HUDEP-2 (cell line): ENCODE results near the gene ANKLE1.
"Not testable (repeated sequence)": the region's sequence is repeated elsewhere in the genome, so short reads cannot be mapped to it uniquely, and the experiment has no call there.

Experiments used
- DNase-seq, 76 experiments: peaks; one replicate each; lab custom pipeline; 2025; ENCODE audit not compliant: unreplicated experiment in 76 of 76; lab: John Stamatoyannopoulos, UW

ANKLE1 gene

GRCh38 chr19:17279436-17279835 lies 2.3 kb upstream of the ANKLE1 start:
- no peak for DNase-seq

GRCh38 chr19:17282488-17283125 lies 906 bp downstream of the ANKLE1 start:
- peak in 73 of 76 experiments; percentile 52 to 95 (median 85) for DNase-seq

- no peak for DNase-seq
Observed at GRCh38 chr19:17283504-17283996, 1.8 kb downstream of the ANKLE1 start.

- no peak for DNase-seq
Observed at GRCh38 chr19:17285415-17286135, 3.9 kb downstream of the ANKLE1 start.

- DNase-seq, result no peak
Observed at GRCh38 chr19:17286263-17286662, 4.6 kb downstream of the ANKLE1 start.

GRCh38 chr19:17286752-17287151 lies 5.1 kb downstream of the ANKLE1 start:
- no peak for DNase-seq

GRCh38 chr19:17289489-17289888 lies 7.8 kb downstream of the ANKLE1 start:
- peak in 69 of 76 experiments; percentile 48 to 92 (median 80) for DNase-seq

GRCh38 chr19:17292301-17293074 lies 10.8 kb downstream of the ANKLE1 start:
- peak in 75 of 76 experiments; percentile 40 to 99 (median 83) for DNase-seq

- DNase-seq, result no peak
Observed at GRCh38 chr19:17293605-17294004, 11.9 kb downstream of the ANKLE1 start.

GRCh38 chr19:17294051-17294891 lies 12.6 kb downstream of the ANKLE1 start:
- DNase-seq, result peak in 70 of 76 experiments; percentile 14 to 88 (median 70)

GRCh38 chr19:17295551-17295950 lies 13.8 kb downstream of the ANKLE1 start:
- not testable (repeated sequence) for DNase-seq

GRCh38 chr19:17296273-17296672 lies 14.6 kb downstream of the ANKLE1 start:
- DNase-seq, result peak in 55 of 76 experiments; percentile 16 to 82 (median 47)

GRCh38 chr19:17296976-17297375 lies 15.3 kb downstream of the ANKLE1 start:
- DNase-seq, result no peak

GRCh38 chr19:17300992-17301619 lies 19.4 kb downstream of the ANKLE1 start:
- no peak for DNase-seq

- DNase-seq, result no peak
Observed at GRCh38 chr19:17302391-17303166, 20.9 kb downstream of the ANKLE1 start.

- peak in 75 of 76 experiments; percentile 54 to 99 (median 97) for DNase-seq
Observed at GRCh38 chr19:17303167-17303939, 21.7 kb downstream of the ANKLE1 start, which contains the start of gene ABHD8. TSS of gene ABHD8 (minus strand) at chr19:17303425. CDS start at chr19:17301616, 1,809 bp downstream.

- no peak for DNase-seq
Observed at GRCh38 chr19:17303940-17304267, 22.2 kb downstream of the ANKLE1 start.
